ENCODE data around the gene LTBR. TPM values are rescaled to one million over a fixed set of nuclear protein-coding genes. Genes with fewer than 3 reads are reported as not detected.

Gene LTBR
- total RNA-seq, 4 donors from 2014 or later = 28.1 to 116 (median 83.5) TPM

GRCh38 chr12:6360578-6361490 is 23.1 kb upstream of the LTBR start:
- H3K27me3 ChIP-seq = no peaks in the 10 kb centered on the region
- intact Hi-C loops (cut with DNase I; ENCODE audit: low total_unique reads) = no loop called here
- DNase-seq = no peak
- H3K4me1 ChIP-seq = no peaks in the 10 kb centered on the region
- H3K27ac ChIP-seq = peak overlapping the region in 1 of 2 donors; percentile 10
- no peak overlapping the region for H3K4me3 ChIP-seq
- H3K36me3 ChIP-seq = no peaks in the 10 kb centered on the region
- TF ChIP-seq POLR2A (IDR thresholded peaks at IDR 0.05) (no peak), CTCF (IDR thresholded peaks at IDR 0.05) (no peak)
- no peaks in the 10 kb centered on the region for H3K9me3 ChIP-seq

- Histone ChIP-seq H3K4me1 (no peaks in the 10 kb centered on the region), H3K9me3 (no peaks in the 10 kb centered on the region), H3K27me3 (no peaks in the 10 kb centered on the region), H3K4me3 (no peak overlapping the region), H3K27ac (peak overlapping the region; percentile 10 to 43), H3K36me3 (no peaks in the 10 kb centered on the region)
- intact Hi-C loops (cut with DNase I; ENCODE audit: low total_unique reads) = no loop called here
- TF ChIP-seq CTCF (IDR thresholded peaks at IDR 0.05) (no peak), POLR2A (IDR thresholded peaks at IDR 0.05) (no peak)
- peak in 1 of 2 donors; percentile 40 for DNase-seq
Measured at GRCh38 chr12:6361834-6362233, 22.1 kb upstream of the LTBR start.

- Histone ChIP-seq H3K9me3 (no peaks in the 10 kb centered on the region), H3K4me3 (no peak overlapping the region), H3K27me3 (no peaks in the 10 kb centered on the region), H3K27ac (peak overlapping the region in 1 of 2 donors; percentile 43), H3K36me3 (no peaks in the 10 kb centered on the region), H3K4me1 (no peaks in the 10 kb centered on the region)
- no peak for DNase-seq
- TF ChIP-seq POLR2A (IDR thresholded peaks at IDR 0.05) (no peak), CTCF (IDR thresholded peaks at IDR 0.05) (no peak)
- intact Hi-C loops (cut with DNase I; ENCODE audit: low total_unique reads) = no loop called here
Measured at GRCh38 chr12:6362403-6362802, 21.6 kb upstream of the LTBR start.

DNA sequence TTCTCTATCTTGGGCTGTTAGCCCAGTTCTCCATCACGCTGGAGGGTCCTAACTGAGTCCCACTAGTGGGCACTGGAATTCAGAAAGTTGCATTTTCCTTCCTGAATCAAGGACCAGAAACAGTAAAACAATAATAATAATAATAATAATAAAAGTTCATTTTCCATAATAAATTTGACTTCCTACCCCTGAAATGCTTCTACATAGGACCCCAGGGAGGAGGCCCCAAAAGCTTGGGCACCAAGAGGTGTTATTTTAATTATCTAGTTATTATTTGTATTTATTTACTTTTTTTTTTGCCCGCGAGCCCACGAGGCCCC is 21.0 kb upstream of the LTBR start:
- Histone ChIP-seq H3K4me3 (peak overlapping the region; percentile 54), H3K9me3 (no peaks in the 10 kb centered on the region), H3K27ac (peak overlapping the region; percentile 91 to 97), H3K36me3 (no peaks in the 10 kb centered on the region), H3K27me3 (no peaks in the 10 kb centered on the region), H3K4me1 (no peaks in the 10 kb centered on the region)
- DNase-seq = no peak
- intact Hi-C loops (cut with DNase I; ENCODE audit: low total_unique reads) = no loop called here
- no peak for TF ChIP-seq POLR2A (IDR thresholded peaks at IDR 0.05)
- TF ChIP-seq CTCF (IDR thresholded peaks at IDR 0.05) = no peak

GRCh38 chr12:6363330-6364043 is 20.5 kb upstream of the LTBR start:
- Histone ChIP-seq H3K36me3 (no peaks in the 10 kb centered on the region), H3K4me1 (no peaks in the 10 kb centered on the region), H3K4me3 (peak overlapping the region; percentile 54), H3K27me3 (no peaks in the 10 kb centered on the region), H3K27ac (peak overlapping the region; percentile 91 to 97), H3K9me3 (no peaks in the 10 kb centered on the region)
- TF ChIP-seq CTCF (IDR thresholded peaks at IDR 0.05) = peak in 1 of 4 experiments; percentile 21
- peak; percentile 71 to 73 for TF ChIP-seq POLR2A (IDR thresholded peaks at IDR 0.05)
- peak; percentile 79 to 80 for DNase-seq
- intact Hi-C loops (cut with DNase I; ENCODE audit: low total_unique reads) = no loop called here

All from uterus (tissue), 4 donors.